ENCODE measurements around the gene PROM1. TPM values are rescaled to one million over a fixed set of nuclear protein-coding genes. Genes with fewer than 3 reads are reported as not detected.

PROM1 gene
- total RNA-seq, 2 experiments from 2014 or later, result not detected

DNA sequence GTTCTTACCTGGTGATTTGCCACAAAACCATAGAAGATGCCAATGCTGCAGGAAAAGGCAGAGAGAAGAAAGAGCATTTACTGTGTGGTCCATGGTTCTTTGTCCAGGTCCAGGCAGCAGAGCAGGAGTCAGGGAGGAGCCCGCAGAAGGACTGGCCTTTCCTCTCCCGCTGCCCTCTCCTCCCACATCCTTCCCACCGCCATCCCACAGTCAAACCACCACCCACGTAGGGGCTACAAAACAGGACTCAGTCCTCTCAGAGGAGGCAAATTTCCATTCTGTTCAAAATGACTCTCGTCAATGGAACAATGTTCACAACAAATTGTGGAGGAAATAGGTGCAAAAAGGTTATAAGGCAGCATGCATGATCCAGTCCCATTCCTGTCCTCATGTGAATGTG is 58.6 kb downstream of the PROM1 start:
- CTCF ChIA-PET, result interaction anchor here (0.7 to 1.0 kb wide), 2 partner anchors 26 to 240 kb away, joined by 3 to 8 read pairs; no protein-coding TSS in a partner anchor
- Mint-ChIP-seq H3K27me3 (peaks cover 28% of the 10 kb centered on the region), H3K4me1 (peaks cover 3% of the 10 kb centered on the region)

DNA sequence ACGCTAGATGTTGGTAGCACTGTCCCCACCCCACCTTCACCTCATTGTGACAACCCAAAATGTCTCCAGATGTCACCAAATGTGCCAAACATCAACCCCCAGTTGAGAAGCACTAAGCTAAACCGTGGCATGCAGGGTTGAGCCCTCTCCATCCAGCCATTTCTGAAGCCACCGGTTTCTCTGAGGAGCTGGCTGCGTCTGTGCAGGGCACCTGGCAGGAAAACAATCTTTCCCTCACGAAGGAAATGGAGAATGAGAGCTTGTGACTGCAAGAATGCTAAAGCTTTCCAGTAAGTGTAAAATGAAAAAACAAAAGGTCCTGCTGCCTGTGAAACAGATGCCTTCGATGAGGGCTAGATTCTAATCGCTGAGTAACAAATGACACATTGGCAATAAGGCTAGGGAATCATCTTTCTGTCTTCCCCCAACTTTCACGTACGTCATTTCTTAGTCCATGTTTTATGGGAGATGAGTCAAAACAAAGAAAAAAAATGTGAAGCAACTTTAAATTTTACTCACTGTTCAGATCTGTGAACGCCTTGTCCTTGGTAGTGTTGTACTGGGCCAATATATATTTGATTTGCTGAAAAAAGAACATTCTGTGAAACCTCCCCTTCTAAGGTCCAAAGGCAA is 59.9 kb downstream of the PROM1 start:
- Mint-ChIP-seq H3K27ac (no peak overlapping the region), H3K4me1 (peaks cover 3% of the 10 kb centered on the region), H3K27me3 (peaks cover 24% of the 10 kb centered on the region), H3K9me3 (no peaks in the 10 kb centered on the region), H3K36me3 (ENCODE audit: low read depth) (no peaks in the 10 kb centered on the region), H3K4me3 (no peak overlapping the region)
- ChIA-PET POLR2A (no interaction called here), CTCF (interaction anchor here (0.6 to 2.0 kb wide), 2 partner anchors 108 to 182 kb away, joined by 3 to 5 read pairs; no protein-coding TSS in a partner anchor)
- DNase-seq, result no peak

More for the DNA sequence above, 58.6 kb downstream of the PROM1 start:
- Mint-ChIP-seq H3K36me3 (ENCODE audit: low read depth) (no peaks in the 10 kb centered on the region), H3K9me3 (no peaks in the 10 kb centered on the region), H3K4me3 (no peak overlapping the region), H3K27ac (no peak overlapping the region)
- DNase-seq, result no peak
- POLR2A ChIA-PET, result no interaction called here

GRCh38 chr4:16021804-16022560 is 61.8 kb downstream of the PROM1 start:
- CTCF ChIA-PET, result interaction anchor here (2.0 kb wide), 1 partner anchor 184 kb away, joined by 5 read pairs; no protein-coding TSS in a partner anchor
- H3K9me3 Mint-ChIP-seq, result no peaks in the 10 kb centered on the region
- POLR2A ChIA-PET, result no interaction called here
- H3K36me3 Mint-ChIP-seq (ENCODE audit: low read depth), result no peaks in the 10 kb centered on the region
- DNase-seq, result no peak
- H3K27me3 Mint-ChIP-seq, result peaks cover 23% of the 10 kb centered on the region
- peaks cover 3% of the 10 kb centered on the region for H3K4me1 Mint-ChIP-seq
- H3K27ac Mint-ChIP-seq, result no peak overlapping the region
- no peak overlapping the region for H3K4me3 Mint-ChIP-seq

DNA sequence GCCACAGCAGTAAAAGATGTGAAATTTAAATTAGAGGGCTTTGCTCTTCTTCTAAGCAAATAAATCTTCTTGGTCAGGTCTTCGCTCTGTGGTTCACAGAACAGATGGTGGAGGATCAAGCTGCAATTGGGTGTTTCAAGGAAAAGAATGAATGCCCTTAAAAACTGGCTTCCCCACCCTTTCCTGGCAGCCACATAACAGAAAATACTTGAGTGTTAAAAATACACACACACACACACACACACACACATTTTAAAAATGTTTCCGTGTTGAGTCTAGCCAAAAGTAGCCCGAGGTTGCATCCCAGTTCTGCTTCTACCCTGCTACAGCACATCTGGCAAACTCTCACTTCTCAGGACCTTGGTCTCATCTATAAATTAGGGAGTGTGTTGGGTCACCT is 64.2 kb downstream of the PROM1 start:
- CTCF ChIA-PET, result interaction anchor here (1.3 kb wide), 1 partner anchor 10 kb away, joined by 3 read pairs; no protein-coding TSS in a partner anchor

DNA sequence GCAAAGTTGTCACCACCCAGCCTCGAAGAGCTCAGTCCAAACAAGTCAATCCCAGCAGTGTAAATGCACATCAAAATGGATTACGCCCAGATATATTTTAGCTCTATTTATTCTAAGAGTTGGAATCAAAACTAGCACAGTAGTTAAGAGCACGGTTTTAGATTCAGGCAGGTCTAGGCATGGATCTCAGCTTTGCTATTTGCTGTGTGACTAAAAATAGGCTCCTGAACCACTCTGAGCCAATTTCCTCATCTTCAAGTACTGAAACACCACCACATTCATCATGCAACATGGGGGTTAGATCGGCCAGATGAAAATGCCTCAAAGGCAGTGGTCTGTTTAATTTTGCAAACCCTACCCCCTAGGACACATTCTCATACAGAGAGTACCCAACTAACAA is 65.0 kb downstream of the PROM1 start:
- ChIA-PET CTCF (interaction anchor here (1.2 kb wide), 1 partner anchor 17 kb away, joined by 3 read pairs; no protein-coding TSS in a partner anchor), POLR2A (no interaction called here)
- H3K36me3 Mint-ChIP-seq (ENCODE audit: low read depth), result no peaks in the 10 kb centered on the region
- peaks cover 26% of the 10 kb centered on the region for H3K27me3 Mint-ChIP-seq
- no peak overlapping the region for H3K4me3 Mint-ChIP-seq
- no peaks in the 10 kb centered on the region for H3K9me3 Mint-ChIP-seq
- no peak for DNase-seq
- H3K27ac Mint-ChIP-seq, result no peak overlapping the region
- H3K4me1 Mint-ChIP-seq, result no peaks in the 10 kb centered on the region

More for the DNA sequence above, 64.2 kb downstream of the PROM1 start:
- no peak for DNase-seq
- Mint-ChIP-seq H3K9me3 (no peaks in the 10 kb centered on the region), H3K4me1 (peaks cover 3% of the 10 kb centered on the region), H3K27ac (no peak overlapping the region), H3K4me3 (no peak overlapping the region), H3K27me3 (peaks cover 23% of the 10 kb centered on the region), H3K36me3 (ENCODE audit: low read depth) (no peaks in the 10 kb centered on the region)
- POLR2A ChIA-PET, result no interaction called here

- no peaks in the 10 kb centered on the region for H3K36me3 Mint-ChIP-seq (ENCODE audit: low read depth)
- ChIA-PET POLR2A (no interaction called here), CTCF (interaction anchor here (1.2 kb wide), 1 partner anchor 17 kb away, joined by 3 read pairs; no protein-coding TSS in a partner anchor)
- H3K27me3 Mint-ChIP-seq, result peaks cover 26% of the 10 kb centered on the region
- no peaks in the 10 kb centered on the region for H3K4me1 Mint-ChIP-seq
- H3K4me3 Mint-ChIP-seq, result no peak overlapping the region
- no peak overlapping the region for H3K27ac Mint-ChIP-seq
- DNase-seq, result no peak
- H3K9me3 Mint-ChIP-seq, result no peaks in the 10 kb centered on the region
These were observed 65.7 kb downstream of the PROM1 start for GRCh38 chr4:16018061-16018676.

DNA sequence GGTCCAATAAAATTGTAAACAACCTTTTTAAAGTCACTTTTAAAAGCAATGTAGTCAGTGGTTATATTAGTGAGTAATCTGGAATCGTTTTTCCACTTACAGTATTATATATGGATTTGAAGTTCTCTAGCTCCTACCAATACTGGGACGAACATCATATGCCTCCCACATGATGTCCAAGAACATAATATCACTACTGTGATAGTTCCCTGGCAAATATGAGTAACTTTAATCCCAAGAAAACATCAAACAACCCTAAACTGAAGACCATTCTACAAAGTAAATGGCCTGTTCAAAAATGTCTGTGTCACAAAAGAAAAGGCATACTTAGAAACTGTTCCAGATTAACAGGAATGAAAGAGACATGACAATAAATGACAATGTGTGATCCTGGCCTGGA is 67.3 kb downstream of the PROM1 start:
- H3K27me3 Mint-ChIP-seq, result peaks cover 28% of the 10 kb centered on the region
- CTCF ChIA-PET, result interaction anchor here (1.0 to 1.2 kb wide), 2 partner anchors 134 to 248 kb away, joined by 3 to 4 read pairs; no protein-coding TSS in a partner anchor
- POLR2A ChIA-PET, result no interaction called here
- H3K9me3 Mint-ChIP-seq, result no peaks in the 10 kb centered on the region
- H3K4me1 Mint-ChIP-seq, result no peaks in the 10 kb centered on the region
- H3K27ac Mint-ChIP-seq, result no peak overlapping the region
- no peak overlapping the region for H3K4me3 Mint-ChIP-seq
- no peak for DNase-seq
- H3K36me3 Mint-ChIP-seq (ENCODE audit: low read depth), result no peaks in the 10 kb centered on the region

DNA sequence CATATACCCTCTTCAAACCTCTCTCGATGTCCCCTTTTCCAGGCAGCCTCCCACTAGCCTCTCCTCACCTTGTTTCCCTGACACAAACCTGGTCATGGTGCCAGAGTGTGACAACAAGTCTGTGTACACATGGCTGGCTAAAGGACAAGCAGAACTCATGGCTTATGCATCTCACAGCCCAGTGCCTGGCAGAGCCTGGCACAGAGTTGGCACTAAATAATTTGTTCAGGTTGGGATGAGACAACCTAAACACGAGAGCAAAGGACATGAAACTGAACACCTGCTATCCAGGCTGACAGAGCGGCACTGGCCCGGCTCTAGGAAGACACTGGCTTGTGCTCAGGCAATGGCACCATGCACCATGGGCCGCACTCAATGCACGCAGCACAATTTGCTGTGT is 72.7 kb downstream of the PROM1 start:
- peaks cover 19% of the 10 kb centered on the region for H3K27me3 Mint-ChIP-seq
- no peak overlapping the region for H3K4me3 Mint-ChIP-seq
- DNase-seq, result no peak
- H3K27ac Mint-ChIP-seq, result no peak overlapping the region
- ChIA-PET CTCF (no interaction called here), POLR2A (no interaction called here)
- H3K36me3 Mint-ChIP-seq (ENCODE audit: low read depth), result no peaks in the 10 kb centered on the region
- no peaks in the 10 kb centered on the region for H3K4me1 Mint-ChIP-seq
- no peaks in the 10 kb centered on the region for H3K9me3 Mint-ChIP-seq

- ChIA-PET POLR2A (no interaction called here), CTCF (no interaction called here)
- H3K4me1 Mint-ChIP-seq, result no peaks in the 10 kb centered on the region
- H3K27ac Mint-ChIP-seq, result no peak overlapping the region
- no peak for DNase-seq
- H3K27me3 Mint-ChIP-seq, result peaks cover 20% of the 10 kb centered on the region
- H3K36me3 Mint-ChIP-seq (ENCODE audit: low read depth), result no peaks in the 10 kb centered on the region
- no peaks in the 10 kb centered on the region for H3K9me3 Mint-ChIP-seq
- H3K4me3 Mint-ChIP-seq, result no peak overlapping the region
These were observed 74.7 kb downstream of the PROM1 start for GRCh38 chr4:16009153-16009552.

- no peak for DNase-seq
- Mint-ChIP-seq H3K27ac (no peak overlapping the region), H3K4me1 (no peaks in the 10 kb centered on the region), H3K9me3 (no peaks in the 10 kb centered on the region), H3K36me3 (ENCODE audit: low read depth) (no peaks in the 10 kb centered on the region), H3K4me3 (no peak overlapping the region), H3K27me3 (peaks cover 20% of the 10 kb centered on the region)
- CTCF ChIA-PET, result interaction anchor here (1.0 to 1.4 kb wide), 3 partner anchors 198 to 257 kb away, joined by 3 read pairs; no protein-coding TSS in a partner anchor
- POLR2A ChIA-PET, result no interaction called here
These were observed 76.2 kb downstream of the PROM1 start for GRCh38 chr4:16007471-16008095.

DNA sequence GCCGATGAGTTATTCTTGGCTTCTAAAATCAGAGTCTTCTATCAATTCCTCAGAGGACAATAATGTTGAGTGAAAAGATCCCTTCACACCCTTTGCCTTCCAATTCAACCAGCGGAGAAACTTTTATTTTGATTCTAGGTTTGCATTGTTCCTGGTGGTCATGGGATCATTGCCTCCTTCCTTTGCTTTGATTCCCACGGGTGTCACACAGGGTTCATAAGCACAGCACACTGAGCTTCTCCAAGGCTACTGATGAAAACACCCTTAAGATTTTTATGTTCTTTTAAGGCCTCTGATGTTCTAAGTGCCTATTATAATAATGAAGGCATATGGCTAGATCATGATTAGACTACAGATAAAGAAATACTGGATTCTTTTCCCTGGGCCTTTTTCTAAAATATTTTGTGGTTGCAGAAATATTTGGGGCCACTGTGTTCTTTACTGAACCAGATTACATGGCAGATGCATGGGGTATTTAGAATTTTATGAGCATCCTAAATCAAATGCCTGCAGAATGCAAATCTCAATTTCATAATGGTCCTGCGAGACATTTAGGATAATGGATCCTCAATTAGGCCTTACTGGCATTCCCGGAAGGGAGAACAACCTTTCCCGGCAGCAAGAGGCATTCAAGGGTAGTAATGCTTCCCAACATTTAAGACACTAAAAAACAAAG is 76.9 kb downstream of the PROM1 start:
- H3K4me3 Mint-ChIP-seq, result no peak overlapping the region
- no peaks in the 10 kb centered on the region for H3K9me3 Mint-ChIP-seq
- no peak overlapping the region for H3K27ac Mint-ChIP-seq
- H3K27me3 Mint-ChIP-seq, result peaks cover 17% of the 10 kb centered on the region
- no peaks in the 10 kb centered on the region for H3K4me1 Mint-ChIP-seq
- POLR2A ChIA-PET, result no interaction called here
- no peak for DNase-seq
- CTCF ChIA-PET, result interaction anchor here (1.4 kb wide), 2 partner anchors 201 to 258 kb away, joined by 3 read pairs; no protein-coding TSS in a partner anchor
- H3K36me3 Mint-ChIP-seq (ENCODE audit: low read depth), result no peaks in the 10 kb centered on the region

GRCh38 chr4:16005676-16006075 is 78.1 kb downstream of the PROM1 start:
- H3K27me3 Mint-ChIP-seq, result peaks cover 13% of the 10 kb centered on the region
- no peaks in the 10 kb centered on the region for H3K4me1 Mint-ChIP-seq
- DNase-seq, result no peak
- no peak overlapping the region for H3K27ac Mint-ChIP-seq
- no peaks in the 10 kb centered on the region for H3K36me3 Mint-ChIP-seq (ENCODE audit: low read depth)
- CTCF ChIA-PET, result no interaction called here
- POLR2A ChIA-PET, result no interaction called here
- no peaks in the 10 kb centered on the region for H3K9me3 Mint-ChIP-seq
- no peak overlapping the region for H3K4me3 Mint-ChIP-seq
